Neural cell (in vitro differentiated cells): ENCODE data around the gene SLC4A2.

Source experiments
- CTCF ChIP-seq: fragments of 450-650 bp; IDR thresholded peaks from 2 replicates; pipeline ENCODE4 v1.5.1; 2014; ENCODE audit warnings: antibody characterized with exemption, mild to moderate bottlenecking, moderate library complexity; ENCODE audit not compliant: poor library complexity, severe bottlenecking
- MXI1 ChIP-seq: fragments of 450-650 bp; conservative IDR thresholded peaks from 2 replicates; pipeline ENCODE4 v1.6.1; 2014; ENCODE audit warnings: antibody characterized with exemption, mild to moderate bottlenecking; ENCODE audit not compliant: poor library complexity, severe bottlenecking
- POLR2AphosphoS5 ChIP-seq: IDR thresholded peaks from 2 replicates; pipeline ENCODE4 v1.6.1; 2012
- RAD21 ChIP-seq: fragments of 450-650 bp; conservative IDR thresholded peaks from 2 replicates; pipeline ENCODE4 v1.6.1; 2014; ENCODE audit warnings: antibody characterized with exemption, mild to moderate bottlenecking, moderate library complexity
- TAF1 ChIP-seq: IDR thresholded peaks from 2 replicates; pipeline ENCODE4 v1.6.1; 2012; ENCODE audit warnings: low read depth

- no peak for TF ChIP-seq POLR2AphosphoS5
- no peak for TF ChIP-seq CTCF
- TF ChIP-seq RAD21: no peak
- no peak for TF ChIP-seq MXI1
- TF ChIP-seq TAF1: no peak
Observed at GRCh38 chr7:151116603-151117440, 57.4 kb downstream of the SLC4A2 start.
